HG03575 (cell line): ENCODE measurements around the gene ZNF724.
"Not testable (repeated sequence)": the region's sequence is repeated elsewhere in the genome, so short reads cannot be mapped to it uniquely, and the experiment has no call there.

Experiments used
- ATAC-seq: cut with Tn5 transposase; IDR thresholded peaks from one replicate; pipeline ENCODE4 v1.9.1; 2021; ENCODE audit not compliant: unreplicated experiment, insufficient number of reproducible peaks, low FRiP score; ENCODE audit errors: extremely low read depth

ZNF724 gene

DNA sequence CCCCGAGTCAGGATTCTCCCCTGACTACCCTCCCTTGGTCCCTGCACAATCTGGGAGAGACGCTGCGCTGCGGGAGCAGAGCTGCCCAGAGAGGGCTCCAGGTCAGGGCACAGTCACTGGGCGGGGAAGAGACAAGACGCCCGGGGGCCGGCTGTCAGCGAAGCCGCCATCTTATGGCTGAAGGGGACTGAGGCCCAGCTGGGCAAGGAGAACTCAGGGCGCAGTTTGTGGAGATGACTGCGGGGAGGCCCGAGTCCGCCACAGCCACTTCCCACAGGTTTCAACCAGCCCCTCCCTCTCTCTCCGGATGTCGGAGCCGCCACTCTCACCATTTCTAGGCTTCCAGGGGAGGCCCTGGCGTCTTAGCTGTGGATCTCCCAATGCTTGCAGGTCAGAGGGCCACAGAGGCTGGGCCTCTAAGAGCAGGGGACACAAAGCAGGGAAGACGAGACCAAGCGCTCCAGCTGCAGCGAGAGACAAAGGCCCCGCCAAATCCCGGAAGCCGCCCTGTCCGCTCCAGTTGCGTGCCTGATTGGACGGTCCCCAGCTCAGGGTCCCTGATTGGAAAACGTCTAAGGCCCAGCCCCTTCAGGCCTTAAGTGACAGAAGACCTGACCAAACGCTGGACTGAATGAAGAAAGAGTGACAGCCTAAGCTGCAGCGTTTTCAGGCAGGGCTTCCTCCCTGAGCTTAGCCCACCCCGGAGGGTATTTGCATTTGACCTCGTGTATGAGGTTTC is at the start of gene ZNF724:
Gene ZNF724 (minus strand): TSS at position 484 of the 739 bp plus-strand sequence. CDS start 152 bp downstream, at position 332.
- peak; percentile 90 for ATAC-seq

DNA sequence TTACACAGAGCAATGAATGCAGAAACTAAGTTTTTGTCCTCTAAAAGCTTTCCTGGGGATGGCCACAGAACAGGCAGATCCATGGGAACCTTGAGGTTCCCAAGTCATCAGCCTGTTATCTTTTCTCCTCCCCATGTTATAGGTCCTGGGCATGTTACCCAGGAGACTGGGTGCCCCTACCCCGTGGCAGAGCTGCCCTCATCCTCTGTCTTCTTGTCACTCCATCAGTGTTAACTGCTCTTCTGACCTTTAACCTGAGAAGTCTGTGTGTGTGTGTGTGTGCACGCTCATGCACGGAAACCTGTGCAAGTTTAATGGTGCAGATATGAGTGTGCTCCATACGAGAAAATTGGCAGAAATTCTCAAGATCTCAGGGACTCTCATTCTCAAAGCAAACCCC is 43.9 kb upstream of the ZNF724 start:
- no peak for ATAC-seq

DNA sequence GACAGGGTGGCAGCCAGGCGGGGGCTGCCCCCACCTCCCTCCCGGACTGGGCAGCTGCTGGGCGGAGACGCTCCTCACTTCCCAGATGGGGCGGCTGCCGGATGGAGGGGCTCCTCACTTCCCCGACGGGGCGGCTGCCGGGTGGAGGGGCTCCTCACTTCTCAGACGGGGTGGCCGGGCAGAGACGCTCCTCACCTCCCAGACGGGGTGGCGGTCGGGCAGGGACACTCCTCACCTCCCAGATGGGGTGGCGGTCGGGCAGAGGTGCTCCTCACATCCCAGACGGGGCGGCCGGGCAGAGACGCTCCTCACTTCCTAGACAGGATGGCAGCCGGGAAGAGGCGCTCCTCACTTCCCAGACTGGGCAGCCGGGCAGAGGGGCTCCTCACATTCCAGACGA is 39.8 kb upstream of the ZNF724 start:
- ATAC-seq = not testable (repeated sequence)

DNA sequence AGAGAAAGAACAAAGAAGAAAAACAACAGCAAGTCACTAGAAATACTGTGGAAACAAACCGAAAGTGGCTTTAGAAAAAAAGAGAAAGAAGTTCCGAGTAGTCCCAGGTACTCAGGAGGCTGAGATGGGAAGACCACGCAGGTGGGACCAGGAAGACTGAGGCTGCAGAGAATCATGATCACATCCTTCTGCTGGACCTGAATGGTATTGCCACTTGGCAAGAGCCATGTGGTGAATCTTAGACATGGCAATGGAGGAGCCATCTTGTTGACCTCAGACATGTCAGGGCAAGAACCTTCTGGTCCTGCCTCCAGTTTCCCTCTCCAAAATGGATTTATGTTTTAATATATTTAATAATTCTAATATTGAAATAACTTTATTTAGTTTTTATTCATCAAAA is 37.4 kb upstream of the ZNF724 start:
- ATAC-seq = no peak

DNA sequence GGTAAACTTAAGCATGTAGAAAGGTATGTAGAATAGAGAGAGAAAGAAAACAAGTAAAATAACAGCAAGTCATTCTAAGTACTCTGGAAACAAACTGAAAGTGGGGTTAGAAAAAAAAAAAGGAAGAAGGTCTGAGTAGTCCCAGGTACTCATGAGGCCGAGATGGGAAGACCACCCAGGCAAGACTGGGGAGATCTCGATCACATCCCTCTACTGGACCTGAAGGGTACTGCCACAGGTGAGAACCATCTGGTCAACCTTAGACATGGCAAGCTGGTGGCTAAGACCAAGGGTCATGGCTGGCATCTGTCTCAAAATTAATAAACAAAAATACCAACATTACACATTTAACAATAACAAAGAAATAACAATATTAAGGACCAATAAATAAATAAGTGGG is 36.3 kb upstream of the ZNF724 start:
- no peak for ATAC-seq

DNA sequence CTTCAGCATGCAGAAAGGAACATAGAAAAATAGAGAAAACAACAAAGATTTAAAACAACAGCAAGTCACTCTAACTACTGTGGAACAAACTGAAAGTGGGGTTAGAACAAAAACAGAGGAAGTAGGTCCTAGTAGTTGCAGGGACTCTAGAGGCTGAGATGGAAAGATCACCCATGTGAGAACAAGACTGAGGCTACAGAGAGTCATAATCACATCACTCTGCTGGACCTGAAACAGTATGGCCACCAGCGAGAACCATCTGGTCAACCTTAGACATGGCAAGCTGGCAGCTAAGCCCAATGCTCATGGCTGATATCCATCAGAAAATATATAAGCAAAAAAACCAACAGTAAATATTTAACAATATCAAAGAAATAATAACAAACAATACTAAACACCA is 35.8 kb upstream of the ZNF724 start:
- ATAC-seq = no peak

DNA sequence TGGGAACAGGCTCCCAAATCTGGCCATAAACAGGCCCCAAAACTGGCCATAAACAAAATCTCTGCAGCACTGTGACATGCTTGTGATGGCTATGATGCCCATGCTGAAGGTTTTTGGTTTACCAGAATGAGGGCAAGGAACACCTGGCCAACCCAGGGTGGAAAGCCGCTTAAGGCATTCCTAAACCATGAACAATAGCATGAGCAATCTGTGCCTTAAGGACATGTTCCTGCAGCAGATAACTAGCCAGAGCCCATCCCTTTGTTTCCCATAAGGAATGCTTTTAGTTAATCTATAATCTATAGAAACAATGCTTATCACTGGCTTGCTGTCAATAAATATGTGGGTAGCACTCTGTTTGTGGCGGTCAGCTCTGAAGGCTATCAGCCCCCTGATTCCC is 35.1 kb upstream of the ZNF724 start:
- ATAC-seq = not testable (repeated sequence)

DNA sequence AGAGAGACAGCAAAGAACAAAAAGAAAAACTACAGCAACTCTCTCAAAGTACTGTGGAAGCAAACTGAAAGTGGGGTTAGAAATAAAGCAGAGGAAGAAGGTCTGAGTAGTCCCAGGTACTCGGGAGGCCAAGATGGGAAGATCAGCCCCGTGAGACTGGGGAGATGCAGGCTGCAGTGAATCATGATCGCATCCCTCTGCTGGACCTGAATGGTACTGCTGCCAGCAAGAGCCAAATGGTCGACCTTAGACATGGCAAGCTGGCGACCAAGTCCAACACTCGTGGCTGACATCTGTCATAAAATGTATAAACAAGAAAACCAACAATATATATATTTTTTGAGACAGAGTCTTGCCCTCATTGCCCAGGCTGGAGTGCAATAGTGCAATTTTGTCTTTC is 33.7 kb upstream of the ZNF724 start:
- no peak for ATAC-seq

DNA sequence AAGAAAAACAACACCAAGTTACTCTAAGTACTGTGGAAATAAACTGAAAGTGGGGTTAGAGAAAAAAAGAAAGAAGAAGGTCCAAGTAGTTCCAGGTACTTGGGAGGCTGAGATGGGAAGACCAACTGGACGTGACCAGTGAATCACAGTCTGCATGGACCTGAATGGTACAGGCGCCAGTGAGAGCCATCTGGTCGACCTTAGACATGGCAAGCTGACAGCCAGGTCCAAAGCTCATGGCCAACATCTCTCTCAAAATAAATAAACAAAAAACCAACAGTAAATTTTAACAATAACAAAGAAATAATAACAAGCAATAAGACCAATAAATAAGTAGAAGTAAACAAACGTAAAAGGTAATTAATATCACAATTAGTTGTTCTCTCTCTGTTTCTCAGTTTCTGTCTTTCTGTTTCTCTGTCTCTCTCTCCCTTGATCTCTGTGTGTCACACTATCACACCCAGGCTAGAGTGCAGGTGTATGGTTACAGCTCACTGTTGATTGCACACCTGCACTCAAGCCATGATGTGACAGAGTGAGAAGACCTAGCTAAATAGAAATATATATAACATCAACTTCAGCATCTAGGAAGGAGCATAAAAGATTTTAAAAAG is 31.6 kb upstream of the ZNF724 start:
- ATAC-seq = no peak

DNA sequence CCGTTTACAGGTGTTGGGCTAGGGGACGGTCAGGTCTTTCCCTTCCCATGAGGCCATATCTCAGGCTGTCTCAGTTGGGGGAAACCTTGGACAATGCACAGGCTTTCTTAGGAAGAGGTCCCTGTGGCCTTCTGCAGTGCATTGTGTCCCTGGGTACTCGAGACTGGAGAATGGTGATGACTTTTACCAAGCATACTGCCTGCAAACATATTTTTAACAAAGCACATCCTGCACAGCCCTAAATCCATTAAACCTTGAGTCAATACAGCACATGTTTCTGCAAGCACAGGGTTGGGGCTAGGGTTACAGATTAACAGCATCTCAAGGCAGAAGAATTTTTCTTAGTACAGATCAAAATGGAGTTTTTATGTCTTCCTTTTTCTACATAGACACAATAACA is 27.9 kb upstream of the ZNF724 start:
- ATAC-seq = not testable (repeated sequence)

DNA sequence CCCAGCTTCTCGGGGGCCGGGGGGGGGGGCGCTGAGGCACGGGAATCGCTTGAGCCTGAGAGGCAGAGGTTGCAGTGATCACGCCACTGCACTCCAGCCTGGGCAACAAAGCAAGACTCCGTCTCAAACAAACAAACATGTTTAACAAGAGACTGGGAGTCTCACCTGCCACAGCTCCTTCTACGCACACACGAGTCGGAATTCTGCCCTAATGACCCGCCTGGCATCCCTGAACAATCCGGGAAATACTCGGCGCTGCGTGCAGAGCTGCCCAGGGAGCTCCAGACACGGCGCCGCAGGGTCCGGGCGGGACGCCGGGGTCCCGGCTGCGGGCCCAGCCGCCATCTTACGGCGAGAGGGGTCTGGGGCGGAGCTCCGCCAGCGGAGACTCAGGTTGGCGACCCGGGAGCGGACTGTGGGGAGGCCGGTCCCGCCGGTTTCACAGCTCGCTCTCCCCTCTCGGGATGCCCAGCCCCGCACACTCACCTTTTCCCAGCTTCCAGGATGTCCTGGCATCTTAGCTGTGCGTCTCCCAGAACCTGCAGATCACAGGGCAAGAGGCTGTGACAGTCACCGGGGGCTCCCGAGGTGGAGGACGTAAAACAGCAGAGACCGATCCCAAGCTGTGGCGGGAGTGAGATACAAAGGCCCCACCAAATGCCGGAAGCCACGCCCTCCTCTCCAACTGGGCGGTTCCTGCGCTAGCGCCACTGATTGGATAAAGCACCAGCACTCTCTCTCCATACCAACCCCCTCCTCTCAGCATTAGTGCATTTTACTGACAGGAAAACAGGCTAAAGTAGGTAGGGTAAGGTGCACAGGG is 23.6 kb upstream of the ZNF724 start:
- ATAC-seq = peak; percentile 92

DNA sequence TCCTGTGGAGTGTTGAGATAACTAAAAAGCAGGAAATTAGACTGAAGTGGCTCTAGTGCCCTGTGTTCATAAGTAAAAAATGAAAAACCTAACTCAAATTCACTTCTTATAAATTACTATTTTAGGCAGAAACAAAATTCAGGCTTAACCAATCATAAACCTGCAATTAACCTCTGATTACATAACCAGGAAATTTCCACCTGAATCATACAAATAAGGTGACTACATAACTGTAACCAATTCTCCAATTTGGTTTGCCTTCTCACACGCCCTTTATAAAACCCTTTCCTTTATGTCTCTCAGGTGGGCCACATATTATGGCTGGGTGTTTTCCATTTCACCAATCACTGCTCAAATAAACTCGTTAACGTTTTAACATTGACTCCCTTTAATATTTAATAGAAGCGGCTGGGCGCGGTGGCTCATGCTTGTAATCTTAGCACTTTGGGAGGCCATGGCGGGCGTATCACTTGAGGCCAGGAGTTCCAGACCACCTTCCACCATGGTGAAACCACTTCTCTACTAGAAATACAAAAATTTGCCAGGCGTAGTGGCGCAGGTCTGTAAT is 22.9 kb upstream of the ZNF724 start:
- ATAC-seq = no peak

DNA sequence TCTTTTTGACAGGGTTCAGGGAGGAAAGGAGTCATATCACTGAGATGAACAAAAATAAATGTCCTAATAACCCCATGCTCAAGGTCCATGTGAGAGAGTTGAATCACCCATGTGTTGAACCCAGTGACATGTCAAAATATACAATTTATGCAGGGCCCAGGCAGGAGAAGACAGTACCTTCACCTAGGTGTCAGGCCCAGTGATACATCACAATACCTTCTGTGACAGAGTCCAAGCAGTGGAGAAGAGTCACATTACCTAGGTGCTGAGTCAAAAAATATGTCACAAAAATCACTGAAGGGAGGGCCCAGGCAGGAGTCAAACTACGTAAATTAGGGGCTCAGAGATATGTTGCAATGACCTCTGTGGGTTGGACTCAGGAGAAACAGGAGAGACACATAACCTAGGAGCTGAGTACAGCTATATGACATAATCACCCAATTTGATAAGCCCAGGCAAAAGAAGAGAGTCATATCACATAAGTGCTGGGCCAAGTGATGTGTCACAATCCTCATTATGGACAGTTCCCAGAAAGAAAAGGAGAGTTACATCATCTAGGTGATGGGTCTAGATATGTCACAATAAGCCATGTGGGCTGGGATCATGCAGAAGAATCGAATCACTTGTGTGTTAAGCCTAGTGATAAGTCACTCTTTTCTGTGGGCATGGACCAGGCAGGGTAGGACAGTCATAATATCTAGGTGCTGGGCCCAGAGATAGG is 13.8 kb upstream of the ZNF724 start:
- no peak for ATAC-seq

DNA sequence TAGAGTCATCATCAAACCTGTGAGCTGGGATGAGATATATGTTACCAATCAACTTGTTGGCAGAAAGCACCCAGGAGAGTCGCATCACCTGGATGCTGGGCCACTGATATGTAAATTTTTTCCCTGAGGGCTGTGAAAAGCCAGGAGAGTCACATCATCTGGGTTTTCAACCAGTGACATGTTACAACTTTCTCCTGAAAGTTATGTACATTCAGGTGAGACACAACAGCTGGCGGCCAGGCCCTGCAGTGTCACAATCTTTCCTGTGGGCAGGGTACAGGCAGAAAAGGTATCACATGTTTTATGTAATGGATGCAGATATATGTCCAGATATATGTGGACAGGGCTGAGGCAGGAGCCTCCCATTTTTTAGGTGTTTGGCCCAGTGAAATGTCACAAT is 13.2 kb upstream of the ZNF724 start:
- no peak for ATAC-seq

DNA sequence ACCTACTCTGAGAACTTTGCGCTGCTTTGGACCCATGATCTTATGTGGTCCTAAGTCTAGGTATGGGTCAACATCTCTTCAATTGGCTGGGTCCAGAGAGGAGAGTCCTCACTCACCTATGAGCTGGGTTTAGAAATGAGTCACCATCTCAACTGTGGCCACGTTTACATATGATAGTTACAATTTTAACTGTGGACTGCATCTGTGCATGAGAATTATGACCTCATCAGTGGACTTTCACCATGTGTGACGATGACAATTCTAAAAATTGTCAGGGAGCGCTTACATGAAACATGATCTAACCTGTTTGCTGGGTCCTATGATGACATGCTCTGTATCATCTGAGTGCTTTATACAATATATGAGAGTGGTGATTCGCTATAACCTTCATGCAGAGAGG is 12.7 kb upstream of the ZNF724 start:
- ATAC-seq = no peak

DNA sequence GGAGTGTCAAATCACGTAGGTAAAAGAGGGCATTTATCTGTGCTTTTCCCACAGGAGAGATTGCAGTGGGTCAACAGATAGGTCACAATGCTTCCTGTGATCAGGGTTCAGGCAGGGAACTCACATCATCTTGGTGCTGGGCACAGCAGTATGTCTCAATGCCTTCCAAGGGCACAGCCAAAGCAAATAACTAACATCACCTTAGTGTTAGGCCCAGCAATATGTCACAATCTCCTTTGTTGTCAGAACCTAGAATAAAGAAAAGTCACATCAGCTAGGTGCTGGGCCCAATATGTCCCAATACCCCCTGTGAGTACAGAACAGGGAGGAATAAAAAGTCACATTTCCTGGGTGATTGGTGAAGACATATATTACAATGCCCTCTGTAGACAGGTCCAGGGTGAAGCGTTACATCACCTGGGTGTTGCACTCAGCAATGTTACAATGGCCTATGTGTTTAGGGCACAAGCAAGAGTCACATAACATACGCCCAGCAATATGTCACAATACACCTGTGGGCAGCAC is 11.4 kb upstream of the ZNF724 start:
- ATAC-seq = no peak

DNA sequence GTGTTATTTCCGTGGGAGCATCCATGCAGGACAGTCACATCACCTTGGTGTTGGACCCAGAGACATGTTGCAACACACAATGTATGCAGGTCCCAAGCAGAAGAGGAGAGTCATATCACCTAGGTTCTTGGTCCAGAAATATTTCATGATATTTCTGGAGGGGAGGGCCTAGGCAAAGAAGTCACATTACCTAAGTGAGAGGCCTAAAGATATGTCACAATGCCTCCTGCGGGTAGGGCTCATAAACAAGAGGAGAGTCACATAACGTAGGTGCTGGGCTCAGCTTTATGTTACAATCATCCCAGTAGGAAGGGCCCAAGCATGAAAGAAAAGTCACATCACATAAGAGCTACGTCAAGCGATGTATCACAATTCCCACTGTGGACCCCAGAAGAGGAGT is 10.8 kb upstream of the ZNF724 start:
- ATAC-seq = no peak

DNA sequence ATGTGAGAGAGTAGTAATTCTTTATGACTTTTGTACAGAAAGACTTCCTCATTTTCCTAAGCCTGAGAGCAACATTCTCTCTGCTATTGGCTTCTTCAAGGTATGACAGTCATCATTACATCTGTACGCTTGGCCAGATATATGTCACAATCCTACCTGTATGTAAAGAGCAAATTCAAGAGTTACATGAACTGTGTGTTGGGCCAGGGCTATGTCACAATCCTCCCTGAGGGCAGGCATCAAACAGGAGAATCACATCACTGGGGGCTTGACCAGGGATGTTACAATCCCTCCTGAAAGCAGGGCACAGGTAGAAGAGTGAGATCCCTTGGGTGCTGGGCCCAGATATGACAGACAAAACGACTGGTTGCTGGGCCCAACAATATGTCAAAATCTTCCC is 9.8 kb upstream of the ZNF724 start:
- no peak for ATAC-seq

DNA sequence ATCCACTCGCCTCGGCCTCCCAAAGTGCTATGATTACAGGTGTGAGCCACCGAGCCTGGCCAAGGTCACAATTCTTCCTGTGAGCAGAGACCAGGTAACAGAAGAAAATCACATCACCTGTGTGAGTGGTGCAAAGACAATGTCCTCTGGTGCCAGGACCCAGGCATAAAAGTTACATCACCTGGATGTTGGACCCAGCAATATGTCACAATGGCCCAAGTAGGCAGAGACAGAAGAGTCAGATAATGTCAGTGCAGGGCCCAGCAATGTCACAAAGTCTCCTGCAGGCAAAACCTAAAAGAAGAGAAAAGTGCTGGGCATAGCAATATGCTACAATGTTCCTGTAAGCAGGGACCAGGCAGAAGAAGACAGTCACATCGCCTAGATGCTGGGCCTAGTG is 5.5 kb upstream of the ZNF724 start:
- no peak for ATAC-seq
